Epithelial cell of proximal tubule (primary cell): ENCODE data around the gene TNK2. TPM values are rescaled to one million over a fixed set of nuclear protein-coding genes. Genes with fewer than 3 reads are reported as not detected.

ENCODE experiments used
- DNase-seq: peaks from one replicate; pipeline ENCODE4 v3.0.0-alpha.2; 2011; ENCODE audit warnings: low read depth
- H3K4me3 ChIP-seq: 2 replicates; pipeline ENCODE4 v1.5.1; 2011; ENCODE audit warnings: low read depth, mild to moderate bottlenecking, low read length
- total RNA-seq: library from RNA; depleted of rRNA; stranded (reverse); fragments of >200 nt; gene quantifications from 2 replicates; pipeline ENCODE4 v1.2.3, GENCODE V29; 2015
- TF ChIP-seq, protein P1 (sequence below): conservative IDR thresholded peaks from 2 replicates; pipeline ENCODE4 v1.5.1; 2012; ENCODE audit warnings: low read depth, mild to moderate bottlenecking, low read length

Gene TNK2
- total RNA-seq, 1 donor from 2014 or later: 21.0 TPM

DNA sequence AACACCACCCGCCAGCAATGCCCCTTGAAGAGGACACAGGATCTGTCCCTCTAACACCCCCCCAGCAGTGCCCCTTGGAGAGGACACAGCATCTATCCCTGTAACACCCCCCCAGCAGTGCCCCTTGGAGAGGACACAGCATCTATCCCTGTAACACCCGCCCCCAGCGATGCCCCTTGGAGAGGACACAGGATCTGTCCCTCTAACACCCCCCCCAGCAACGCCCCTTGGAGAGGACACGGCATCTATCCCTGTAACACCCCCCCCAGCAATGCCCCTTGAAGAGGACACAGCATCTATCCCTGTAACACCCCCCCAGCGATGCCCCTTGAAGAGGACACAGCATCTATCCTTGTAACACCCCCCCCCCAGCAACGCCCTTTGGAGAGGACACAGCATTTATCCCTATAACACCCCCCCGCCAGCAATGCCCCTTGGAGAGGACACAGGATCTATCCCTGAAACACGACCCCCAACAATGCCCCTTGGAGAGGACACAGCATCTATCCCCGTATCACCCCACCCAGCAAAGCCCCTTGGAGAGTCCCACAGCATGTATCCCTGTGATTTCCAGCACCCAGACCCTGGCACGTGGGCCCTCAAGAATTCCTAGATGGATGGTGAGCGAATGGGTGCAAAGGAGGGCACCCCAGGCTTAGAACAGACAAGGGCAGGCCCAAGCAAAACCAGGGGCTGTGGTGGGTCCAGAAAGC lies 26.9 kb downstream of the TNK2 start:
- TF ChIP-seq, protein P1, sequence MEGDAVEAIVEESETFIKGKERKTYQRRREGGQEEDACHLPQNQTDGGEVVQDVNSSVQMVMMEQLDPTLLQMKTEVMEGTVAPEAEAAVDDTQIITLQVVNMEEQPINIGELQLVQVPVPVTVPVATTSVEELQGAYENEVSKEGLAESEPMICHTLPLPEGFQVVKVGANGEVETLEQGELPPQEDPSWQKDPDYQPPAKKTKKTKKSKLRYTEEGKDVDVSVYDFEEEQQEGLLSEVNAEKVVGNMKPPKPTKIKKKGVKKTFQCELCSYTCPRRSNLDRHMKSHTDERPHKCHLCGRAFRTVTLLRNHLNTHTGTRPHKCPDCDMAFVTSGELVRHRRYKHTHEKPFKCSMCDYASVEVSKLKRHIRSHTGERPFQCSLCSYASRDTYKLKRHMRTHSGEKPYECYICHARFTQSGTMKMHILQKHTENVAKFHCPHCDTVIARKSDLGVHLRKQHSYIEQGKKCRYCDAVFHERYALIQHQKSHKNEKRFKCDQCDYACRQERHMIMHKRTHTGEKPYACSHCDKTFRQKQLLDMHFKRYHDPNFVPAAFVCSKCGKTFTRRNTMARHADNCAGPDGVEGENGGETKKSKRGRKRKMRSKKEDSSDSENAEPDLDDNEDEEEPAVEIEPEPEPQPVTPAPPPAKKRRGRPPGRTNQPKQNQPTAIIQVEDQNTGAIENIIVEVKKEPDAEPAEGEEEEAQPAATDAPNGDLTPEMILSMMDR: no peak
- DNase-seq: no peak
- no peak overlapping the region for H3K4me3 ChIP-seq

DNA sequence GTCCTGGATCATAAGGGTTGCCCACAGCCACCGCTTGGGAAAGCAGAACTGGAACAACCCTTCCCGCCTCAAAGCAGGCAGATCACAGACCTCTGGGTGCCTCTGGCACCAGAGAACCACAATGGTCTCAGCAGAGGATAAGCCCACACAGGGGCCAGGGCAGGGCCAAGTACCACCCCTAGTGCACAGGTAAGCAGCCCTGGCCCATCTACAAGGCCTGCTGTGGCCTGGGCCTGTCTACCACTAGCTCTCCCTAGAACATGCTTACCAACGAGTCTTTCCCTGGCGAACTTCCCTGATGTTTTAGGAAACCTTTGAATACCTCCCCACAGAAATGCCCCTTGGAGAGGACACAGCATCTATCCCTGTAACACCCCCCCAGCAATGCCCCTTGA lies 28.3 kb downstream of the TNK2 start:
- TF ChIP-seq, protein P1: no peak
- DNase-seq: no peak
- no peak overlapping the region for H3K4me3 ChIP-seq

DNA sequence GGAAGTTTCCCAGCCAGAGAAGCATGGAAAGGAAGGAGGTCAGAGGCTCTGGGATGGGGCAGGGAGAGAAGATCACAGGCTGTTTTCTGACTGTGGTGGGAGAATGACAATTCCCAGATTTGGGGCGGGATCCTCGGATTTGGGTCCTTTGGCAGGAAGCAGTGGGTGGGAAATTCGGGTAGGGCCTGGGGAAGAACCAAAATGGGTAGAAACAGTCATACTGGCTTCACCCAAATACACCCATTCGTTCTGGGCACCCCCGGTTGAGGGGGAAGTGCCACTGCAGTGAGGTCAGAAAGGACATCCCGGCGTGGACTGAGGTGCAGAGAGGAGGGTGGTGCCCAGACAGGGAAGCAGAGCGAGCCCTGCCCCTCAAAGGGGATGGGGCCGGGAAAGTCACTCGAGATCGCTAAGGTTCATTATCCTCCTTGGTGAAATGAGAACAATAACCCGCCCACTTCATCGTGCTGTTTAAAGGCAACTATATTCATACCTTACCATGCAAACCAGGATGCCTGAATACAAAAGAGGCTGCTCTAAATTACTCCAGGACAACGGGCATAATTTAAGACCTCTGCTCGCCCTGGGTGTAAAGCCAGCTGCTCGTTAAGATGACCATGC lies 28.8 kb downstream of the TNK2 start:
- TF ChIP-seq, protein P1: no peak
- no peak overlapping the region for H3K4me3 ChIP-seq
- no peak for DNase-seq

DNA sequence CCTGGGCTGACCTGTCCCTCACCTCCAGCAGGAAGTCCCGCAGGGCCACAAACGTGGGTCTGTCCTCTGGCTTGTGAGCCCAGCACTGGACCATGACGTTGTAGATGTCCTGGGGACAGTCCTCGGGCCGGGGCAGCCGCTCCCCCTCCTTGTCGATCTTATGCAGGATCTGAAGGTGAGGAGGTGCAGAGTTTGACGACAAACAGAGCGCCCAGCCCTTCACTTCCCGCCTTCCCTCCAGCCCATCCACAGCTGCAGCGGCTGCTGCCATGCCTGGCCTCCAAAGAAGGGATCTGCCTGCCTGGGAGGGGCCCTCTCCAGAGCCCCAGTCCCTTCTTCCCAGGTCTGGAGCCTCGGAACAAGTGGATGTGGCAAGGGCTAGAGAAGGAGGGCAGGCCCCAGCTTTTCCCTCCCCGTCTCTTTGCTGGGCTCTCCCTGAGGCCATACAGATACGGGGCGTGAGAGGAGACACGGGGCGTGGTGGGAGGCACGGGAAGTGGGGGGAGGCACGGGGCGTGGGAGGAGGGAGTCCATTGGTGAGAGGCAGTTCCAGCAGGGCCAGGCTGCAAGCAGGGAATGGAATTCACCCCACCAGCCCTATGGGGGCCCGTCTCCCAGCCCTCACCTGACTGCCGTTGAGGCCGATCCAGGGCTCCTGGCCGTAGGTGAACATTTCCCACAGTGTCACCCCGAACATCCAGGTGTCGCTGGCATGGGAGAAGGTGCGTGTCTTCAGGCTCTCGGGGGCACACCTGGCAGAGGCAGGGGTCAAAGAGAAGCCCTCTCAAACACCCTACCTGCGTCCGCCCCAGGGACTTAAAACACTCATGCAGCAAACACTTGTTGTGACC lies 29.7 kb downstream of the TNK2 start:
- no peak for DNase-seq
- TF ChIP-seq, protein P1: no peak

DNA sequence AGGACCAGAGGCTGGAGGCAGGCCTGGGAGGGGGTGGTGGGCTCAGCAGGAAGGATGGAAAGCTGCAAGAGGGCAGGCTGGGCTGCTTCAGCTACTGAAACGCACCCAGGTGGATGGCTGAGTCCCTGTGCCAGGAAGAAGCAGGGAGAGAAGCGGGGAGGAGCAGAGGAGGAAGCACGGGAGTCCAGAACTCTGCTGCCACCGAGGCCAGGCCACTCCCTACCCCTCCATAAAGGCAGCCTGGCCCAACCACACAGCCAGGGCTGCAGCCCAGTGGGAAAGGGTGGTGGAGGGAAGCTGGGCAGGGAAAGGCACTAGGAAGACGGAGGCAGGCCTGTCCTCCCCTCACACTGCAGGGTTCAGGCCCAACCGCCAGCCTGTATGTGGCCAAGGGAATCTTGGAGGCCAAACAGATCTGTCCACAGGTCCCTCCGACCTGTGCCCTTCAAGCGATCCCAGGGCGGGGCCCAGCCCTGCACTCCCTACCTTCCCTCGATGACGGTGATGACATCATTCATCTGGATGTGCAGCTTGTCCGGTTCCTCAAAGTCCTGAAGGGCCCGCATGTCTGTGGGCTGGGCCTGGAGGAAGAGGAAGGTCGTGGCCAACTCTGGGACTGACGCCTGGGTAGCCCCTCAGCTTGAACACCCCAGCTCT lies 30.5 kb downstream of the TNK2 start:
- TF ChIP-seq, protein P1: no peak
- no peak for DNase-seq
- no peak overlapping the region for H3K4me3 ChIP-seq

More for the DNA sequence above, 29.7 kb downstream of the TNK2 start:
- no peak overlapping the region for H3K4me3 ChIP-seq

DNA sequence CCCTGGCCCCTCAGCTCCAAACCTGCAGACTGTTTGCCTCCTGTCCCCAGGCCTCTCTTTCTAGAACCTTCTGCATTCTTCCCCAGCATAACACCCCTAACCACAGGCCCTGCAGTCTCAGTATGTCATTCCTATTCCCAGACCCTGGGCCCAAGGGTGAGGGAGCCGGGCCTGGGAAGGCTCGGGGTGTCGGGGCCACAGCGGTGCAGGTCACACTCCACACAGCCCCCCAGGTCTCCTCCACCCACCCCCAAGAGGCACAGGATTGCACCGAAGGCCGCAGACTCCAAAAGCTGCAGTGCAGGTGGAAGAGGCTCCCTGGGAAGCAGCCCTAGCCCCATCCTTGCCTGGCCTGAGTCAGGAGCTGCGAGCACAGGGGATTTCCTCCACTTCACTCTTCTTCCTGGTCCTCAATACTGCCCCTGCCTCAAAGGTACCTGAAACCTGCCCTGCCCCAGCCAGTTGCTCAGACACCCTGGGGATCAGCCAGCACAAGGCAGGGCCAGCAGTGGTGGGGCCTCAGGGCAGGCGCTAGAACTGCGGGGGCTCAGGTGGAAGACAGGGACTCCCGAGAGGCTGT lies 31.1 kb downstream of the TNK2 start:
- no peak overlapping the region for H3K4me3 ChIP-seq
- no peak for DNase-seq
- TF ChIP-seq, protein P1: no peak
